ENCODE data around the gene MAGOH. TPM values are rescaled to one million over a fixed set of nuclear protein-coding genes. Genes with fewer than 3 reads are reported as not detected.

The MAGOH gene
- polyA plus RNA-seq, 1 of the 3 experiments (the other 2 are of a cell fraction), result 26.5 TPM

DNA sequence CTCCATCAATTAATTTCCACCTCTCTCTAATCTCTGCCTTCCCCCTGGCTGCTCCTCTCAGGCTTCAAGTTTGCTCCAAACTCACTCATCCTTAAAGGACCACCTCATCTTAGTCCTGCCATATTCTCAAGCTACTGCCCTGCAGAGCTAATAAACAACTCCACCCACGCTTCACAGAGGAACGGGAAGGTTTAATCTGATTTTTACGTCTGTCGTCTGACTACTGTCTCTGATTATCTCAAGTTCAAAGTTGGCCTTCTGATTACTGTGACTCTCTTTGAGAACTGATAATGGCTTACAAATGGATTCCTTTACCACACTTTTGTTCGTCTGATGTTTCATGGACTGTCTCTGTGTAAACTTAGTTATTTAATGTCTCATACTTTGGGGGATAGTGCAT, 49.3 kb downstream of the MAGOH start:
- Histone ChIP-seq H3K36me3 (replicated peaks in 1 of 2; ENCODE audit: control insufficient read depth in 1 of 2, insufficient read depth in 2 of 2, low read length in 1 of 2) (no peaks in the 10 kb centered on the region), H3K4me3 (ENCODE audit: low read depth in 2 of 2, low read length in 1 of 2) (no peak overlapping the region), H3K27me3 (ENCODE audit: insufficient read depth) (no peaks in the 10 kb centered on the region), H3K9ac (no peak overlapping the region), H2AFZ (ENCODE audit: low read depth) (no peak overlapping the region), H3K4me2 (no peak overlapping the region), H3F3A (replicated peaks; ENCODE audit: insufficient read depth) (no peaks in the 10 kb centered on the region), H3K4me1 (ENCODE audit: control insufficient read depth in 1 of 2, insufficient read depth in 2 of 2, low read depth in 1 of 2, low read length in 1 of 2) (no peaks in the 10 kb centered on the region), H4K20me1 (ENCODE audit: insufficient read depth) (no peaks in the 10 kb centered on the region), H3K27ac (ENCODE audit: low read depth in 2 of 2, low read length in 1 of 2) (no peak overlapping the region), H3K9me2 (no peaks in the 10 kb centered on the region), H3K79me2 (ENCODE audit: insufficient read depth) (no peaks in the 10 kb centered on the region), H3K9me3 (no peaks in the 10 kb centered on the region)
- TF ChIP-seq FOXM1 (IDR thresholded peaks at IDR 0.05; ENCODE audit: low read depth) (no peak), ELF1 (IDR thresholded peaks at IDR 0.05) (no peak), RAD21 (IDR thresholded peaks at IDR 0.05; ENCODE audit: low read length) (no peak), YY1 (IDR thresholded peaks at IDR 0.05; ENCODE audit: low read depth) (no peak), FOXJ3 (CRISPR knock-in tag; IDR thresholded peaks at IDR 0.05) (no peak), USF1 (IDR thresholded peaks at IDR 0.05; ENCODE audit: borderline replicate concordance, low read depth) (no peak), GABPA (IDR thresholded peaks at IDR 0.05; ENCODE audit: low read depth) (no peak), ZBTB33 (IDR thresholded peaks at IDR 0.05; ENCODE audit: borderline replicate concordance, low read depth) (no peak), SIN3A (IDR thresholded peaks at IDR 0.05; ENCODE audit: borderline replicate concordance, low read depth, low read length) (no peak), IRF3 (IDR thresholded peaks at IDR 0.05; ENCODE audit: low read depth, low read length) (no peak), PBX3 (IDR thresholded peaks at IDR 0.05) (no peak), FOSL2 (IDR thresholded peaks at IDR 0.05; ENCODE audit: borderline replicate concordance, low read depth) (no peak), RCOR1 (IDR thresholded peaks at IDR 0.05; ENCODE audit: low read length) (no peak), CTCF (IDR thresholded peaks at IDR 0.05) (no peak), NFIC (IDR thresholded peaks at IDR 0.05; ENCODE audit: borderline replicate concordance) (no peak)
- TF ChIP-seq, protein P1, sequence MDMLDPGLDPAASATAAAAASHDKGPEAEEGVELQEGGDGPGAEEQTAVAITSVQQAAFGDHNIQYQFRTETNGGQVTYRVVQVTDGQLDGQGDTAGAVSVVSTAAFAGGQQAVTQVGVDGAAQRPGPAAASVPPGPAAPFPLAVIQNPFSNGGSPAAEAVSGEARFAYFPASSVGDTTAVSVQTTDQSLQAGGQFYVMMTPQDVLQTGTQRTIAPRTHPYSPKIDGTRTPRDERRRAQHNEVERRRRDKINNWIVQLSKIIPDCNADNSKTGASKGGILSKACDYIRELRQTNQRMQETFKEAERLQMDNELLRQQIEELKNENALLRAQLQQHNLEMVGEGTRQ (IDR thresholded peaks at IDR 0.05; ENCODE audit: borderline replicate concordance, low read depth, low read length), result no peak
- TF ChIP-seq, protein P2, sequence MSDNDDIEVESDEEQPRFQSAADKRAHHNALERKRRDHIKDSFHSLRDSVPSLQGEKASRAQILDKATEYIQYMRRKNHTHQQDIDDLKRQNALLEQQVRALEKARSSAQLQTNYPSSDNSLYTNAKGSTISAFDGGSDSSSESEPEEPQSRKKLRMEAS (IDR thresholded peaks at IDR 0.05; ENCODE audit: low read depth), result no peak
- CTCF ChIA-PET, result interaction anchor here (1.0 to 2.4 kb wide), 4 partner anchors 13 to 284 kb away, joined by 3 to 9 read pairs (median 6); no protein-coding TSS in a partner anchor
- WGBS (ENCODE audit: low lambda C conversion rate), result 64% methylated on average over 5 of the region's 5 CpGs
- POLR2A ChIA-PET, result no interaction called here
- DNase-seq, result no peak
